ENCODE measurements around the gene SLC15A1.
"Not testable (repeated sequence)": the region's sequence is repeated elsewhere in the genome, so short reads cannot be mapped to it uniquely, and the experiment has no call there.

Gene SLC15A1

GRCh38 chr13:98652721-98653462 lies 99.6 kb downstream of the SLC15A1 start:
- no peak for DNase-seq

- no peak for DNase-seq
Observed at GRCh38 chr13:98652276-98652675, 100.2 kb downstream of the SLC15A1 start.

- no peak for DNase-seq
Observed at GRCh38 chr13:98651744-98652143, 100.7 kb downstream of the SLC15A1 start.

- no peak for DNase-seq
Observed at GRCh38 chr13:98650396-98651107, 101.9 kb downstream of the SLC15A1 start.

- no peak for DNase-seq
Observed at GRCh38 chr13:98649861-98650260, 102.6 kb downstream of the SLC15A1 start.

- no peak for DNase-seq
Observed at GRCh38 chr13:98648686-98649085, 103.8 kb downstream of the SLC15A1 start.

- no peak for DNase-seq
Observed at GRCh38 chr13:98648141-98648540, 104.3 kb downstream of the SLC15A1 start.

GRCh38 chr13:98647121-98647520 lies 105.4 kb downstream of the SLC15A1 start:
- DNase-seq, result no peak

- no peak for DNase-seq
Observed at GRCh38 chr13:98643479-98643878, 109.0 kb downstream of the SLC15A1 start.

- DNase-seq, result no peak
Observed at GRCh38 chr13:98641075-98641474, 111.4 kb downstream of the SLC15A1 start.

GRCh38 chr13:98639785-98640184 lies 112.7 kb downstream of the SLC15A1 start:
- not testable (repeated sequence) for DNase-seq

GRCh38 chr13:98638352-98638751 lies 114.1 kb downstream of the SLC15A1 start:
- DNase-seq, result not testable (repeated sequence)

Data from fibroblast of skin of scalp (primary cell).